Coronary artery (tissue), 2 donors: ENCODE measurements around the gene CXCL5.

Experiments
- DNase-seq: peaks from one replicate; pipeline ENCODE4 v3.0.0-alpha.2; 2017; ENCODE audit warnings: low spot score
- H3K27ac ChIP-seq, 2 donors: fragments of 200-600 bp; sonication (generic); one replicate each; pipeline ENCODE4 v1.5.1; 2016 to 2019
- H3K4me3 ChIP-seq: fragments of 200-600 bp; sonication (generic); 2 replicates; pipeline ENCODE4 v1.5.1; 2016; ENCODE audit warnings: mild to moderate bottlenecking, moderate library complexity
- CTCF ChIP-seq: fragments of 200-600 bp; sonication (generic); IDR thresholded peaks from one replicate; pipeline ENCODE4 v1.5.1; 2019; ENCODE audit warnings: antibody characterized with exemption

Gene CXCL5

GRCh38 chr4:74031576-74031975, 33.1 kb upstream of the CXCL5 start:
- H3K27ac ChIP-seq: no peak overlapping the region
- no peak for DNase-seq
- TF ChIP-seq CTCF: no peak
- no peak overlapping the region for H3K4me3 ChIP-seq

DNA sequence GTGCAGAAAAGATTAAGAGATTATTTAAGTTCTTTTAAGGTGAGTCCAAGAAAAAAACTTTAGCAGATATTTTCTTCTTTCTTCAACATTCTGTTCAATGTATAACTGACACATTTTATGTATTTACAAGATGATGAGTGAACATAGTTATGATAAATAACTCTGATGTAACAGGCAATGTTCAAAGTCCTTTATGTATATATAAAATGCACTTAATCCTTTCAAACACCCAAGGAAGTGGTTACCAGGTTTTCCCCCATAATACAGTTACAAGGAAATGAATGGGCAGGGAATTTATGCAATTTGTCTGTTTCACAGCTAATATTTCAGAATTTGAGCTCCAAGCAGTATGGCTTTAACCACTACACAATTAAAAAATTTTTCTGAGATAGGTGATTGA, 31.8 kb upstream of the CXCL5 start:
- no peak for DNase-seq
- H3K4me3 ChIP-seq: no peak overlapping the region
- H3K27ac ChIP-seq: no peak overlapping the region
- no peak for TF ChIP-seq CTCF

GRCh38 chr4:74028504-74028903, 30.0 kb upstream of the CXCL5 start:
- no peak overlapping the region for H3K4me3 ChIP-seq
- H3K27ac ChIP-seq: no peak overlapping the region
- DNase-seq: no peak
- no peak for TF ChIP-seq CTCF

GRCh38 chr4:74023709-74024108, 25.2 kb upstream of the CXCL5 start:
- no peak for TF ChIP-seq CTCF

DNA sequence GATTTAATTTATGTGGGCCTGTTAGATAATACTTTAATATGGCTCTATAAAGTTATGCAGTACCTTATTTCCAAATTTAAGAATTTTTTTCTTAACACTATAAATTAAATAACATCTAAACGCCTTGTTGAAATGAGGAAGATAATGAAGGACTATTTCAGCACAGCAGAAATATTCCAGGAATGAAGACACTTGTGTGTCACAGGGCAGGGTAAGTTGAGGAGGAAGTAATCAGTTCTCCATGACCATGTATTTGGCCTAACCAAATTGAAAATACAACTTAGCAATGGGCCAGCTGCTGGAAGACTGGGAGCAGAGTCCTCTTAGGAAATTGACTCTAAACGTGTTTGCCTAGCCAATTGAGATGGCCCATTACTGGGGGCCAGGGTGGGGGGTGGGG, 23.1 kb upstream of the CXCL5 start:
- no peak overlapping the region for H3K4me3 ChIP-seq
- no peak for DNase-seq
- no peak for TF ChIP-seq CTCF
- H3K27ac ChIP-seq: no peak overlapping the region

More at GRCh38 chr4:74023709-74024108, 25.2 kb upstream of the CXCL5 start:
- DNase-seq: no peak
- no peak overlapping the region for H3K27ac ChIP-seq
- no peak overlapping the region for H3K4me3 ChIP-seq

DNA sequence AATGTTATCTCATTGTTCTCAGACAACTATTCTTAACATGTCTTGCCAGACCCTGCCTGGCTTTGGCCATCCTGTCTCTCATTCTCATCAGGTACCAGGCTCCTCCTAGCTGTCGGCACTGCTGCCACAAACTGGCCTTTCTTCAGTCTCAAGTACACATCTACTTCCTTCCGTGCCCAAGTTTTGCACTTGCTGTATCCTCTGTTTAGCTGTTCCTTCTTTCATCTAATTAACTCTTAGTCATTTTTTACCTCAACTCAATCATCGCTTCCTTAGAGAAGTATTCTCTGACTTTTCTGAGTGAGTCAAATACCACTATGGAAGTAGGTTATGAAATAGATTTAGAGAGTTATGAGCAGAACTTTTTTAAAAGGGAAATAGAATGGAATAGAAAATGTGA, 20.3 kb upstream of the CXCL5 start:
- Histone ChIP-seq H3K27ac (no peak overlapping the region), H3K4me3 (no peak overlapping the region)
- no peak for DNase-seq
- no peak for TF ChIP-seq CTCF

GRCh38 chr4:74018116-74018515, 19.6 kb upstream of the CXCL5 start:
- Histone ChIP-seq H3K4me3 (no peak overlapping the region), H3K27ac (no peak overlapping the region)
- TF ChIP-seq CTCF: no peak
- no peak for DNase-seq
